HEK293 (cell line): Measurements from ENCODE around the gene CYTH3.

Experiments used
- CTCF ChIP-seq: fragments of 450-650 bp; formaldehyde crosslinking; IDR thresholded peaks from 2 replicates; pipeline ENCODE4 v1.5.1; 2016; ENCODE audit warnings: missing biosample characterization, missing genetic modification characterization
- ZBTB8A ChIP-seq: fragments of 450-650 bp; formaldehyde crosslinking; IDR thresholded peaks from 2 replicates; pipeline ENCODE4 v1.5.1; 2016; ENCODE audit warnings: missing biosample characterization, missing genetic modification characterization
- ZNF324 ChIP-seq: fragments of 450-650 bp; formaldehyde crosslinking; IDR thresholded peaks from 2 replicates; pipeline ENCODE4 v1.5.1; 2016; ENCODE audit warnings: missing biosample characterization, missing genetic modification characterization
- ZNF423 ChIP-seq: fragments of 450-650 bp; formaldehyde crosslinking; IDR thresholded peaks from 2 replicates; pipeline ENCODE4 v1.5.1; 2016; ENCODE audit warnings: missing biosample characterization, missing genetic modification characterization

- TF ChIP-seq CTCF (tag by site-specific recombination) (no peak), ZNF324 (tag by site-specific recombination) (no peak), ZNF423 (no peak), ZBTB8A (tag by site-specific recombination) (no peak)
Observed at GRCh38 chr7:6165075-6165474, 107.3 kb downstream of the CYTH3 start.
